K562 (cell line): ENCODE measurements around the gene TNPO3. TPM values are rescaled to one million over a fixed set of nuclear protein-coding genes. Genes with fewer than 3 reads are reported as not detected.

ENCODE experiments used
- BRF1 ChIP-seq: IDR thresholded peaks from 3 replicates; pipeline ENCODE4 v1.6.1; 2011; ENCODE audit warnings: borderline replicate concordance, mild to moderate bottlenecking; ENCODE audit not compliant: insufficient read length; ENCODE audit errors: extremely low read depth
- DNMT1 ChIP-seq: fragments of 450-650 bp; IDR thresholded peaks from 2 replicates; pipeline ENCODE4 v1.6.1; 2016; ENCODE audit warnings: antibody characterized with exemption, mild to moderate bottlenecking
- E4F1 ChIP-seq: fragments of 250-450 bp; sonication (Bioruptor Pico); IDR thresholded peaks from 2 replicates; pipeline ENCODE4 v1.5.0; 2021; ENCODE audit warnings: mild to moderate bottlenecking, borderline replicate concordance
- EP300 ChIP-seq: IDR thresholded peaks from 2 replicates; pipeline ENCODE4 v1.6.1; 2012; ENCODE audit warnings: low read length, improper control_type of control experiment
- HDAC8 ChIP-seq: fragments of 450-650 bp; IDR thresholded peaks from 2 replicates; pipeline ENCODE4 v1.6.1; 2016; ENCODE audit warnings: mild to moderate bottlenecking, missing genetic modification characterization, moderate library complexity, missing compliant biosample characterization
- IRF2 ChIP-seq: sonication (generic); formaldehyde crosslinking; IDR thresholded peaks from 2 replicates; pipeline ENCODE4 v1.8.1; 2022; ENCODE audit warnings: mild to moderate bottlenecking, missing genetic modification reagents
- KDM1A ChIP-seq, 2 experiments: fragments of 450-650 bp; IDR thresholded peaks; 2 replicates each; pipeline ENCODE4 v1.6.1; 2016; ENCODE audit warnings: mild to moderate bottlenecking in 2 of 2
- NR2C2 ChIP-seq, 2 experiments: fragments of 200-800 bp in 1 of 2; sonication (Bioruptor generic) in 1 of 2; sonication (generic) in 1 of 2; formaldehyde crosslinking in 1 of 2; IDR thresholded peaks; 2 replicates each; pipeline versions ENCODE4 v1.6.1 to v1.8.0; 2016 to 2022; ENCODE audit warnings: mild to moderate bottlenecking in 1 of 2, missing compliant biosample characterization in 1 of 2, missing genetic modification characterization in 1 of 2, missing genetic modification reagents in 1 of 2
- PRPF4 ChIP-seq: fragments of 200-400 bp; formaldehyde crosslinking; IDR thresholded peaks from one replicate; pipeline ENCODE4 v1.6.1; 2017; ENCODE audit warnings: low read length, low read depth, mild to moderate bottlenecking; ENCODE audit not compliant: insufficient read depth, poor library complexity, severe bottlenecking
- TRIM24 ChIP-seq, 2 experiments: fragments of 450-650 bp; IDR thresholded peaks; 2 replicates each; pipeline ENCODE4 v1.6.1; 2016
- TSC22D4 ChIP-seq: fragments of 450-650 bp; IDR thresholded peaks from 2 replicates; pipeline ENCODE4 v1.6.1; 2016; ENCODE audit warnings: missing genetic modification characterization, missing biosample characterization, control low read depth
- ZBTB34 ChIP-seq: fragments of 250-450 bp; sonication (Bioruptor Pico); IDR thresholded peaks from 2 replicates; pipeline ENCODE4 v1.8.0; 2021; ENCODE audit warnings: mild to moderate bottlenecking, moderate library complexity
- ZNF224 ChIP-seq: sonication (generic); formaldehyde crosslinking; IDR thresholded peaks from 2 replicates; pipeline ENCODE4 v1.8.0; 2022; ENCODE audit warnings: mild to moderate bottlenecking, missing genetic modification reagents
- ZNF239 ChIP-seq: fragments of 250-450 bp; sonication (Bioruptor Pico); IDR thresholded peaks from 2 replicates; pipeline ENCODE4 v1.4.0; 2020; ENCODE audit warnings: mild to moderate bottlenecking
- polyA plus RNA-seq, 8 experiments: library from polyadenylated mRNA; depleted of rRNA in 4 of 8; stranded (reverse) in 5 of 8; unstranded in 3 of 8; fragments of >200 nt; fragmentation: Nextera tagmentation in 2 of 8; fragmentation: Illumina TruSeq in 1 of 8; extraction: Ambion mirVana in 2 of 8; extraction: Trizol in 1 of 8; gene quantifications; 2 replicates each; pipeline versions ENCODE4 v1.2.1 to v1.2.3, GENCODE V29; 2011 to 2014; ENCODE audit warnings: inconsistent platforms in 1 of 8, missing spikeins in 1 of 8
- total RNA-seq, 7 experiments: library from RNA; depleted of rRNA in 6 of 7; stranded (reverse); fragments of >200 nt in 6 of 7; fragmentation: Illumina TruSeq in 2 of 7; extraction: Trizol in 2 of 7; gene quantifications; 2 replicates each; pipeline versions ENCODE4 v1.2.1 to v1.2.3, GENCODE V29; 2011 to 2021; ENCODE audit warnings: low replicate concordance in 1 of 7
- TF ChIP-seq, protein P1 (sequence below), 2 experiments: fragments of 450-650 bp; IDR thresholded peaks; 2 replicates each; pipeline ENCODE4 v1.6.1; 2016
- TF ChIP-seq, protein P2 (sequence below), 2 experiments: fragments of 450-650 bp in 1 of 2; IDR thresholded peaks; 2 replicates each; pipeline ENCODE4 v1.6.1; 2011 to 2017; ENCODE audit warnings: low read depth in 2 of 2, antibody characterized with exemption in 1 of 2, borderline replicate concordance in 1 of 2, low read length in 1 of 2, mild to moderate bottlenecking in 1 of 2, mixed read lengths in 1 of 2; ENCODE audit not compliant: control insufficient read depth in 1 of 2

The TNPO3 gene
- total and polyA plus RNA-seq, 9 of the 15 experiments (the other 6 are each of a cell fraction or from before 2014, with no cell fraction given): 35.8 to 125 (median 110) TPM

GRCh38 chr7:129067943-129068548 lies 13.1 kb upstream of the TNPO3 start (continued):
- TF ChIP-seq E4F1 (CRISPR knock-in tag) (no peak), HDAC8 (no peak), KDM1A (IDR thresholded peaks at IDR 0.05) (peak; percentile 68 to 88; a peak in 3 of 4 replicates), BRF1 (no peak), ZNF224 (CRISPR knock-in tag) (no peak), IRF2 (CRISPR knock-in tag) (no peak), PRPF4 (no peak), TRIM24 (IDR thresholded peaks at IDR 0.05) (0 out of 4 replicates have a peak, but pooled peaks of 1 of the 2 experiments have one; percentile 29), EP300 (no peak), NR2C2 (CRISPR knock-in tag; IDR thresholded peaks at IDR 0.05) (no peak), NR2C2 (tag; IDR thresholded peaks at IDR 0.05) (no peak), TSC22D4 (tag) (no peak), DNMT1 (no peak), ZNF239 (CRISPR knock-in tag) (no peak), ZBTB34 (no peak)
- TF ChIP-seq, protein P1, sequence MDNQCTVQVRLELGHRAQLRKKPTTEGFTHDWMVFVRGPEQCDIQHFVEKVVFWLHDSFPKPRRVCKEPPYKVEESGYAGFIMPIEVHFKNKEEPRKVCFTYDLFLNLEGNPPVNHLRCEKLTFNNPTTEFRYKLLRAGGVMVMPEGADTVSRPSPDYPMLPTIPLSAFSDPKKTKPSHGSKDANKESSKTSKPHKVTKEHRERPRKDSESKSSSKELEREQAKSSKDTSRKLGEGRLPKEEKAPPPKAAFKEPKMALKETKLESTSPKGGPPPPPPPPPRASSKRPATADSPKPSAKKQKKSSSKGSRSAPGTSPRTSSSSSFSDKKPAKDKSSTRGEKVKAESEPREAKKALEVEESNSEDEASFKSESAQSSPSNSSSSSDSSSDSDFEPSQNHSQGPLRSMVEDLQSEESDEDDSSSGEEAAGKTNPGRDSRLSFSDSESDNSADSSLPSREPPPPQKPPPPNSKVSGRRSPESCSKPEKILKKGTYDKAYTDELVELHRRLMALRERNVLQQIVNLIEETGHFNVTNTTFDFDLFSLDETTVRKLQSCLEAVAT (IDR thresholded peaks at IDR 0.05): no peak
- TF ChIP-seq, protein P2, sequence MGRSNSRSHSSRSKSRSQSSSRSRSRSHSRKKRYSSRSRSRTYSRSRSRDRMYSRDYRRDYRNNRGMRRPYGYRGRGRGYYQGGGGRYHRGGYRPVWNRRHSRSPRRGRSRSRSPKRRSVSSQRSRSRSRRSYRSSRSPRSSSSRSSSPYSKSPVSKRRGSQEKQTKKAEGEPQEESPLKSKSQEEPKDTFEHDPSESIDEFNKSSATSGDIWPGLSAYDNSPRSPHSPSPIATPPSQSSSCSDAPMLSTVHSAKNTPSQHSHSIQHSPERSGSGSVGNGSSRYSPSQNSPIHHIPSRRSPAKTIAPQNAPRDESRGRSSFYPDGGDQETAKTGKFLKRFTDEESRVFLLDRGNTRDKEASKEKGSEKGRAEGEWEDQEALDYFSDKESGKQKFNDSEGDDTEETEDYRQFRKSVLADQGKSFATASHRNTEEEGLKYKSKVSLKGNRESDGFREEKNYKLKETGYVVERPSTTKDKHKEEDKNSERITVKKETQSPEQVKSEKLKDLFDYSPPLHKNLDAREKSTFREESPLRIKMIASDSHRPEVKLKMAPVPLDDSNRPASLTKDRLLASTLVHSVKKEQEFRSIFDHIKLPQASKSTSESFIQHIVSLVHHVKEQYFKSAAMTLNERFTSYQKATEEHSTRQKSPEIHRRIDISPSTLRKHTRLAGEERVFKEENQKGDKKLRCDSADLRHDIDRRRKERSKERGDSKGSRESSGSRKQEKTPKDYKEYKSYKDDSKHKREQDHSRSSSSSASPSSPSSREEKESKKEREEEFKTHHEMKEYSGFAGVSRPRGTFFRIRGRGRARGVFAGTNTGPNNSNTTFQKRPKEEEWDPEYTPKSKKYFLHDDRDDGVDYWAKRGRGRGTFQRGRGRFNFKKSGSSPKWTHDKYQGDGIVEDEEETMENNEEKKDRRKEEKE (IDR thresholded peaks at IDR 0.05; ENCODE audit: borderline replicate concordance in 1 of 2, control insufficient read depth in 1 of 2, low read depth in 2 of 2, low read length in 1 of 2): no peak
